ENCODE results near the gene TULP4.

GRCh38 chr6:158452191-158452590 is 139.9 kb downstream of the TULP4 start:
- TF ChIP-seq CTCF (IDR thresholded peaks at IDR 0.05; ENCODE audit: control extremely low read depth in 1 of 3, insufficient read depth in 1 of 3, low read depth in 1 of 3, low read length in 3 of 3) (no peak), ATF2 (IDR thresholded peaks at IDR 0.05; ENCODE audit: low read length) (no peak), POLR2AphosphoS5 (IDR thresholded peaks at IDR 0.05; ENCODE audit: low read depth, low read length) (no peak), EZH2 (IDR thresholded peaks at IDR 0.05; ENCODE audit: low read depth, low read length, severe bottlenecking) (no peak), E2F6 (IDR thresholded peaks at IDR 0.05) (no peak), POLR2A (IDR thresholded peaks at IDR 0.05; ENCODE audit: control extremely low read depth in 1 of 2, low read depth in 2 of 2, low read length in 2 of 2) (no peak), BRCA1 (IDR thresholded peaks at IDR 0.05; ENCODE audit: low read depth, low read length) (no peak), RAD21 (IDR thresholded peaks at IDR 0.05 in 1 of 2, conservative IDR thresholded peaks at IDR 0.05 in 1 of 2; ENCODE audit: low read depth in 2 of 2, low read length in 2 of 2) (no peak), SP4 (IDR thresholded peaks at IDR 0.05; ENCODE audit: low read length) (no peak), NRF1 (IDR thresholded peaks at IDR 0.05; ENCODE audit: low read depth, low read length) (no peak), FOSL1 (IDR thresholded peaks at IDR 0.05; ENCODE audit: insufficient read depth, low read depth, low read length) (no peak)
